Neural progenitor cell (in vitro differentiated cells): ENCODE measurements around the gene COLEC11. TPM values are rescaled to one million over a fixed set of nuclear protein-coding genes. Genes with fewer than 3 reads are reported as not detected.
A peak's percentile ranks its signal among the peaks of the same experiment; 100 is the strongest.

Source experiments
- DNase-seq: peaks from one replicate; pipeline ENCODE4 v3.0.0-alpha.2; 2016; ENCODE audit warnings: low spot score
- H2AFZ ChIP-seq: fragments of 200-600 bp; sonication (generic); replicated peaks from 2 replicates; pipeline ENCODE4 v1.6.1; 2016; ENCODE audit warnings: antibody characterized with exemption
- H3F3A ChIP-seq: fragments of 200-600 bp; sonication (generic); 2 replicates; pipeline ENCODE4 v1.6.1; 2016; ENCODE audit warnings: antibody characterized with exemption, low read depth
- H3K27ac ChIP-seq: fragments of 200-600 bp; sonication (generic); 2 replicates; pipeline ENCODE4 v1.5.1; 2016; ENCODE audit warnings: mild to moderate bottlenecking
- H3K27me3 ChIP-seq: fragments of 200-600 bp; sonication (generic); 2 replicates; pipeline ENCODE4 v1.6.1; 2016; ENCODE audit warnings: mild to moderate bottlenecking, moderate library complexity
- H3K36me3 ChIP-seq: fragments of 200-600 bp; sonication (generic); 2 replicates; pipeline ENCODE4 v1.5.1; 2016
- H3K4me1 ChIP-seq: fragments of 200-600 bp; sonication (generic); 2 replicates; pipeline ENCODE4 v1.6.1; 2016; ENCODE audit warnings: mixed run types
- H3K4me2 ChIP-seq: fragments of 200-600 bp; sonication (generic); 2 replicates; pipeline ENCODE4 v1.6.1; 2016
- H3K4me3 ChIP-seq: fragments of 200-600 bp; sonication (generic); 2 replicates; pipeline ENCODE4 v1.5.1; 2016
- H3K79me2 ChIP-seq: fragments of 200-600 bp; sonication (generic); 2 replicates; pipeline ENCODE4 v1.6.1; 2016; ENCODE audit warnings: low read depth
- H3K9ac ChIP-seq: fragments of 200-600 bp; sonication (generic); 2 replicates; pipeline ENCODE4 v1.6.1; 2016
- H3K9me3 ChIP-seq: fragments of 200-600 bp; sonication (generic); 2 replicates; pipeline ENCODE4 v1.5.1; 2016; ENCODE audit warnings: low read depth
- H4K20me1 ChIP-seq: fragments of 200-600 bp; sonication (generic); 2 replicates; pipeline ENCODE4 v1.6.1; 2016; ENCODE audit warnings: low read depth
- H3K27ac Mint-ChIP-seq: 3 replicates; pipeline ENCODE4 v1.8.0; 2021; ENCODE audit warnings: mixed read lengths
- H3K27me3 Mint-ChIP-seq: 2 replicates; pipeline ENCODE4 v1.8.0; 2022; ENCODE audit warnings: low read depth, mild to moderate bottlenecking, inconsistent platforms, moderate library complexity, mixed read lengths; ENCODE audit not compliant: insufficient read depth
- H3K36me3 Mint-ChIP-seq: 3 replicates; pipeline ENCODE4 v1.8.0; 2021; ENCODE audit warnings: mixed read lengths
- H3K4me1 Mint-ChIP-seq: 3 replicates; pipeline ENCODE4 v1.8.0; 2021; ENCODE audit warnings: mixed read lengths
- H3K4me3 Mint-ChIP-seq: 3 replicates; pipeline ENCODE4 v1.8.0; 2021; ENCODE audit warnings: mild to moderate bottlenecking, moderate library complexity, mixed read lengths
- H3K9me3 Mint-ChIP-seq: 3 replicates; pipeline ENCODE4 v1.8.0; 2020; ENCODE audit warnings: mixed read lengths
- CTCF ChIP-seq: fragments of 200-600 bp; sonication (generic); IDR thresholded peaks from 2 replicates; pipeline ENCODE4 v1.5.1; 2017; ENCODE audit warnings: antibody characterized with exemption, mild to moderate bottlenecking
- EZH2 ChIP-seq: fragments of 200-600 bp; sonication (generic); IDR thresholded peaks from 2 replicates; pipeline ENCODE4 v1.6.1; 2017; ENCODE audit warnings: antibody characterized with exemption, mild to moderate bottlenecking, moderate library complexity
- EZH2phosphoT487 ChIP-seq: fragments of 200-600 bp; sonication (generic); IDR thresholded peaks from 2 replicates; pipeline ENCODE4 v1.6.1; 2017; ENCODE audit warnings: antibody characterized with exemption
- total RNA-seq: library from RNA; depleted of rRNA; stranded (reverse); fragments of >200 nt; gene quantifications from 2 replicates; pipeline ENCODE4 v1.2.3, GENCODE V29; 2015; ENCODE audit warnings: low replicate concordance

The COLEC11 gene
- total RNA-seq, 1 donor from 2014 or later = not detected

DNA sequence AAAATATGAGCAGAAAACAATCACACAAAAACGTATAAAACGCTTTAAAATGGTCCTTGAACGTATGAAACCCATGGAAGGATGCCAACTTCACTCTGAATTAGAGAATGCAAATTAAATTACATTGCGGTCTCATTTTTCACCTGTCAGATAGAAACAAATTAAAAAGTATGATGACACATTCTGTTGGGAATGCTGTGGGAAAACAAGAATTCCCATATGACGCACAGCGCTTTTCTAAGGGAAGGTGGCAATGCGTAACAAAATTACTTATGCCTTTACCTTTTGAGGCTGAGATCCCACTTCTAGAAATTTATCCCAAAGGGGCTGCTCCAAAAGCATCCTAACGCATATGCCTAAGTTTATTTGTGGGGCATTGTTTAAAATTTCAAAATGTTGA lies 23.6 kb upstream of the COLEC11 start:
- Histone ChIP-seq H3K27me3 (no peaks in the 10 kb centered on the region), H3K27ac (no peak overlapping the region), H3F3A (peaks cover 4% of the 10 kb centered on the region), H3K9me3 (no peaks in the 10 kb centered on the region), H2AFZ (no peak overlapping the region), H3K4me3 (no peak overlapping the region), H3K9ac (no peak overlapping the region), H3K4me2 (no peak overlapping the region), H3K36me3 (peaks cover 2% of the 10 kb centered on the region), H3K79me2 (peaks cover 12% of the 10 kb centered on the region), H4K20me1 (peaks cover 10% of the 10 kb centered on the region), H3K4me1 (peaks cover 1% of the 10 kb centered on the region)
- H3K36me3 Mint-ChIP-seq = peaks cover 5% of the 10 kb centered on the region
- peaks cover 6% of the 10 kb centered on the region for H3K4me1 Mint-ChIP-seq
- no peaks in the 10 kb centered on the region for H3K9me3 Mint-ChIP-seq
- H3K4me3 Mint-ChIP-seq = no peak overlapping the region
- no peak overlapping the region for H3K27ac Mint-ChIP-seq
- no peak for TF ChIP-seq EZH2
- TF ChIP-seq EZH2phosphoT487 = no peak
- no peak for TF ChIP-seq CTCF
- no peak for DNase-seq
- H3K27me3 Mint-ChIP-seq = no peaks in the 10 kb centered on the region

GRCh38 chr2:3572620-3573019 lies 22.3 kb upstream of the COLEC11 start:
- no peak overlapping the region for H3K4me3 Mint-ChIP-seq
- DNase-seq = no peak
- TF ChIP-seq EZH2phosphoT487 (no peak), EZH2 (no peak), CTCF (no peak)
- no peaks in the 10 kb centered on the region for H3K27me3 ChIP-seq
- peaks cover 24% of the 10 kb centered on the region for H4K20me1 ChIP-seq
- no peaks in the 10 kb centered on the region for H3K9me3 Mint-ChIP-seq
- H3K4me1 ChIP-seq = peaks cover 15% of the 10 kb centered on the region
- peaks cover 12% of the 10 kb centered on the region for H3K36me3 ChIP-seq
- no peaks in the 10 kb centered on the region for H3K9me3 ChIP-seq
- H3F3A ChIP-seq = peaks cover 10% of the 10 kb centered on the region
- H3K9ac ChIP-seq = no peak overlapping the region
- no peak overlapping the region for H3K27ac ChIP-seq
- peaks cover 16% of the 10 kb centered on the region for H3K4me1 Mint-ChIP-seq
- peaks cover 25% of the 10 kb centered on the region for H3K79me2 ChIP-seq
- H3K36me3 Mint-ChIP-seq = peaks cover 14% of the 10 kb centered on the region
- H3K27ac Mint-ChIP-seq = no peak overlapping the region
- H3K27me3 Mint-ChIP-seq = no peaks in the 10 kb centered on the region
- no peak overlapping the region for H3K4me3 ChIP-seq
- H2AFZ ChIP-seq = no peak overlapping the region
- no peak overlapping the region for H3K4me2 ChIP-seq

DNA sequence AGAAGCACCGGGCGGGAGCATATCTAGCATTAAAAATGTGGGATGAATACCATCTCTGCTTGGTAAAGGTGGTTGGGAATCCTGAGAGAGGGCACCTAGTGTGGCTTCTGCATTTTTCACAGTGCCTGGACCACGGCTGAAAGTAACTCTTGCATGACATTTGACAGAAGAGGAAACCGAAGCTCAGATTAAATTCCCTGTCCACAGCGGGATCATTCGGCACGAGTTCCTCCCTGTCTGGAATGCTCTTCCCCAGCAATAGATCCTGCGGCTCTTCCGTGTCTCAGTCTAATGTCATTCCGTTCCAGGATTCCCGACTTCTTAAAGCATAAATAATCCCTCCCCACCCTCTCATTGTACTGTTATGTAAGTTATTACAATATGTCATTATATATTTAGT lies 20.8 kb upstream of the COLEC11 start:
- Mint-ChIP-seq H3K27ac (no peak overlapping the region), H3K9me3 (no peaks in the 10 kb centered on the region), H3K27me3 (no peaks in the 10 kb centered on the region), H3K36me3 (peaks cover 25% of the 10 kb centered on the region), H3K4me1 (peaks cover 27% of the 10 kb centered on the region), H3K4me3 (peak overlapping the region; percentile 96)
- no peak for TF ChIP-seq CTCF
- TF ChIP-seq EZH2phosphoT487 = no peak
- TF ChIP-seq EZH2 = no peak
- H4K20me1 ChIP-seq = peaks cover 39% of the 10 kb centered on the region
- H3K27ac ChIP-seq = no peak overlapping the region
- H3K27me3 ChIP-seq = no peaks in the 10 kb centered on the region
- H3K4me3 ChIP-seq = peak overlapping the region; percentile 97
- peaks cover 27% of the 10 kb centered on the region for H3K36me3 ChIP-seq
- H3K4me1 ChIP-seq = peaks cover 19% of the 10 kb centered on the region
- peaks cover 41% of the 10 kb centered on the region for H3K79me2 ChIP-seq
- H3F3A ChIP-seq = peaks cover 23% of the 10 kb centered on the region
- DNase-seq = no peak
- no peaks in the 10 kb centered on the region for H3K9me3 ChIP-seq
- H3K4me2 ChIP-seq = peak overlapping the region; percentile 43
- no peak overlapping the region for H3K9ac ChIP-seq
- no peak overlapping the region for H2AFZ ChIP-seq
